ENCODE results near the gene WDPCP.
"Not testable (repeated sequence)": the region's sequence is repeated elsewhere in the genome, so short reads cannot be mapped to it uniquely, and the experiment has no call there.

The WDPCP gene

DNA sequence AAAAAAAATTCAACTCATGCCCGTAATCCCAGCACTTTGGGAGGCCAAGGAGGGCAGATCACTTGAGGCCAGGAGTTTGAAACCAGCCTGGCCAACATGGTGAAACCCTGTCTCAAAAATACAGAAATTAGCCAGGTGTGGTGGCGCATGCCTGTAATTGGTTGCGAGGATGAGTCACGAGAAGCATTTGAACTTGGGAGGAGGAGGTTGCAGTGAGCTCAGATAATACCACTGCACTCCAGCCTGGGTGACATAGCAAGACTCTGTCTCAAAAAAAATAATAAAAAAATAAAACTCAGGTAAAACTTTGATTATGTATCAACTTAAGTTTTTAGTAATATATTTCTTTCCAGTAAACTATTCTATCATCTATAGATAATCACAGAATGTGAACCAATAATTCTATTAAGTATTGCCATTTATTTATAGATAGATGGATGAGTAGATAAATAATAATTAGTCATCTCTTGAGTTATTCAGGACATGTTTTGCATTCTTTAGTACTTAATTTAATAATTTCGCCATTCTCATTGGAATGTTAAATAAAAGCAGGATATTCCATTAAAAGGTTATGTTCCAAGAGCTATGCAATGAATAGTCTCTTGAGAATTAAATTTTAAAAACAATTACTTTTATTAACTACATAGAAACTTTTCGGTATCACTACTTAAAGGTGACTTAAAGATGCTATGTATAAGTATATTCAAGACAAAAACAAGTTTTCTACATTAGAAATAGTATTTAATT lies 48.7 kb downstream of the WDPCP start:
- no peak for DNase-seq (ENCODE audit: low read depth, low spot score)

DNA sequence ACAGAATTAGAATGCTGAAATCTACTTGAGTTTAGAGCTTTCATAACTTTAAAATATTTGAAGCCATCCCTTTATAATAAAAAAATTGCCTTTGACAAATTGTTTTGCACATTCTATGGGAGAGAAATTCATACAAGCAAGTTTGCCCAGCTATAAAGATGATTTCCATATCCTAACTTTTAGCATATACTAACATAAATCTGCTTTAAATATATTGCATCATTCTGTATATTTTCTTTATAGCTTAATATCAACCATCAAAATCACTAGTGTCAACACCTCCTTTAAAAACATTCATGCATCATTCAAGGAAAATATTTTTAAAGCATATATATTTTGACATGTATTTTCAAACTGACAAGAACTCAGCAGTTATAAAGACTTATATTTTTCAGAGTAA lies 49.9 kb downstream of the WDPCP start:
- no peak for DNase-seq (ENCODE audit: low read depth, low spot score)

GRCh38 chr2:63537306-63537705 lies 51.0 kb downstream of the WDPCP start:
- peak; percentile 10 for DNase-seq (ENCODE audit: low read depth, low spot score)

DNA sequence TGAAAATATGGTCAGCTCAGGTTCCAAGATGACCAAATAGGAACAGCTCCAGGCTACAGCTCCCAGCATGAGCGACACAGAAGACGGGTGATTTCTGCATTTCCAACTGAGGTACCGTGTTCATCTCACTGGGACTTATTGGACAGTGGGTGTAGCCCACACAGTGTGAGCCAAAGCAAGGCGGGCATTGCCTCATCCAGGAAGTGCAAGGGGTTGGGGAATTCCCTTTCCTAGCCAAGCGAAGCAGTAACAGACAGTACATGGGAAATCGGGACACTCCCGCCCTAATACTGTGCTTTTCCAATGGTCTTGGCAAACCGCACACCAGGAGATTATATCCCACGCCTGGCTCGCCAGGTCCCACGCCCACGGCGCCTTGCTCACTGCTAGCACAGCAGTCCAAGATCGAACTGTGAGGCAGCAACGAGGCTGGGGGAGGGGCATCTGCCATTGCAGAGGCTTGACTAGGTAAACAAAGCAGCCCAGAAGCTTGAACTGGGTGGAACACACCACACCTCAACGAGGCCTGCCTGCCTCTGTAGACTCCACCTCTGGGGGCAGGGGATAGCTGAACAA lies 57.5 kb downstream of the WDPCP start:
- DNase-seq (ENCODE audit: low read depth, low spot score): no peak

- no peak for DNase-seq (ENCODE audit: low read depth, low spot score)
Measured at GRCh38 chr2:63525905-63526304, 62.4 kb downstream of the WDPCP start.

- DNase-seq (ENCODE audit: low read depth, low spot score): no peak
Measured at GRCh38 chr2:63522950-63523349, 65.3 kb downstream of the WDPCP start.

- DNase-seq (ENCODE audit: low read depth, low spot score): no peak
Measured at GRCh38 chr2:63520793-63521192, 67.5 kb downstream of the WDPCP start.

- no peak for DNase-seq (ENCODE audit: low read depth, low spot score)
Measured at GRCh38 chr2:63514781-63515180, 73.5 kb downstream of the WDPCP start.

- no peak for DNase-seq (ENCODE audit: low read depth, low spot score)
Measured at GRCh38 chr2:63514237-63514716, 74.0 kb downstream of the WDPCP start.

DNA sequence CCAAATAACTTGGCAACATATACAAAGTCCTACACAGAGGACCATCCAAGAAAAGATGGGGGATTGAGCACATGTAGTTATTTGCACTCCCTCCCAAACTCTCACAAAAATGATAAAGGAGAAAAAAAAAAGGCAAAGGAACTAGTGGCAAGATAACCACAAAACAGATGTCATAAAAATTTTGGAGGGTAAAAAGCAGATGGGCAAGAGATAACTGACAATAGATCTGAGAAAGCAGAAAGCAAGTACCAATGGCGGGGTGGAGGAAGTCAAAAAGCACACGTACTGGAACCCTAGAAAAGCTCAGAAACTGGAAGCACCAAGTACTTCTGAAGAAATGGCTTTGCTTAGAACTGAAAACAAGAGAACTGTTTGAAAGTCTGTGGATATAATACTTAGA lies 82.0 kb downstream of the WDPCP start:
- DNase-seq (ENCODE audit: low read depth, low spot score): no peak

DNA sequence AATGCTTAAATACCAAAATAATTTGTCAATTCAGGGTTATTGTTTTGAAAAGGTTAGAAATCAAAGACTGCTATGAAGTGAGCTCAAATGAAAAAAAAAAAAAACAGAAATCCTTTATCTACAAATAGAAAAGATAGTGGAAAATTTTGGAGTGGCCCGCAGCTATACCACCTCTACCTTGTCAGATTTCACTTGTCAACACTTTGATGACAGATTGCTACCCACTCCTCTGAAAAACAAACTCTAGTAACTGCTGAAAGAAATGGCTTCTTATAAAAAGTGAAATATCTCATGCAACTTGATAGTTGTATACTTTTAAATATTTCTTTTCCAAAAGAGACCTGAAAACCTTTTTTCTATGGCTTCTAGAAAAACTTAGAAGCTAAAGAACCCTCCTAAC lies 84.5 kb downstream of the WDPCP start:
- no peak for DNase-seq (ENCODE audit: low read depth, low spot score)

- peak; percentile 5 for DNase-seq (ENCODE audit: low read depth, low spot score)
Measured at GRCh38 chr2:63500398-63500797, 87.9 kb downstream of the WDPCP start.

- no peak for DNase-seq (ENCODE audit: low read depth, low spot score)
Measured at GRCh38 chr2:63497576-63497975, 90.7 kb downstream of the WDPCP start.

- DNase-seq (ENCODE audit: low read depth, low spot score): no peak
Measured at GRCh38 chr2:63494968-63495367, 93.3 kb downstream of the WDPCP start.

- DNase-seq (ENCODE audit: low read depth, low spot score): no peak
Measured at GRCh38 chr2:63494100-63494499, 94.2 kb downstream of the WDPCP start.

DNA sequence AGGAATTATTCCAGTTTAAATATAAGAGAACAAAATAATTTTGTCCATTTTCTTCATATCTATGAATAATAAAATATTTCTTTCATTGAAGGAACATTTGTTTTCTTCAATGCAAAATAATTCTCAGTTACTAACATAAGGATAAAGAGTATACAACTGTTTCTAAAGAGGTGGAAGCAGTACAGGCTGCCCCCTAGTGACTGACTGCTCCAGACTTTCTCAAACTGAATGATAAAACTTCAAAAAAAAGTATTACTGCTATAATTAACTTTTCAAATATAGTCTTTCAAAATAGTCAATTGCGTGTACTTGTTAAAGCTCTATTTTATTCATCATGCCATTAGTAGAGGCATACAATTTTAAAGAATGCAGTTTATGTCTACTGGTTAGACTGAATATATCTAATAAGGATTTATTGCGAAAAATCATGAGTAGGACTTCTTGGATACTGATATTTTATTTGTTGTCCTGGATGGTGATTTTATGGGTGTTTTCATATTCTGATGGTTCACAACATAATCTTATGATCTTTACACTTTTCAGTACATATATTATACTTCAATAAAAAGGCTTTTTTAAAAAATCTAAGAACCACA lies 100.1 kb downstream of the WDPCP start:
- DNase-seq (ENCODE audit: low read depth, low spot score): peak; percentile 66

GRCh38 chr2:63486861-63487290 lies 101.4 kb downstream of the WDPCP start:
- DNase-seq (ENCODE audit: low read depth, low spot score): peak; percentile 11

DNA sequence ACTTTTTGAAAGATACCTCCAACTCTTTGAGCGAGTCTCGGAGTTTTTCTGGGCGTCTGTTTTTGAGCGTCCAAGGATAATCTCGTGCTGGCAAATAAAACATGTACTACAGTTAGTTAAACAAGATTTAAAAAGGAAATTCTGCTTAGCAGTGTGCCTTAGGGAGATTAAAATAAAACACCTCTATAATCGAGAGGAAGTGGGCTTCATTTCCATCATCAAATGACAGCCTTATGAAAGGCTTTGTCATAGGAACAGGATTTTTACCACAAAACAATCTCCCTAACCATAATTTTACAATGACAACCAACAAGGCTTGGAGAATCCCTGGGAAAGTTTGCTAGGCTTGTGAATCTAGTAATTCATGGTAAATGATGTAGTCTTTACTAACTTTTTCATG lies 103.4 kb downstream of the WDPCP start:
- DNase-seq (ENCODE audit: low read depth, low spot score): peak; percentile 1

DNA sequence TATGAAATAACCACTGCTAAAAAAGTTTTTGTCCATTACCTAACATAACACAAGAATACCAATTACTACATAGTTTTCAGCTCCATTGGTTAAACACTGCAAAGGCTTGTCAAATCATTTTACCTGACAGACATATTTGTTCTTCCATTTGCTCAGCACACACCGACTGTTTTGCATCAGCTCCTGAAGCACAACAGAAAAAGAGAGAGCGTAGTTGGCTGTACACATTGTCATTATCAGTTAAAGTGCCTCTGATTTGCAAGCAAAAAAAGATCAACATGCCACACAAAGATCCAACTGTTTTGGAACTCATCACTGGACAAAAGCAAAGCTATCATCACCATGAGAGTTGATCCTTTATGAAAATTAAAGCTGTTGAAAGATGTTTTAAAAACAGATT lies 103.8 kb downstream of the WDPCP start:
- DNase-seq (ENCODE audit: low read depth, low spot score): peak; percentile 46

DNA sequence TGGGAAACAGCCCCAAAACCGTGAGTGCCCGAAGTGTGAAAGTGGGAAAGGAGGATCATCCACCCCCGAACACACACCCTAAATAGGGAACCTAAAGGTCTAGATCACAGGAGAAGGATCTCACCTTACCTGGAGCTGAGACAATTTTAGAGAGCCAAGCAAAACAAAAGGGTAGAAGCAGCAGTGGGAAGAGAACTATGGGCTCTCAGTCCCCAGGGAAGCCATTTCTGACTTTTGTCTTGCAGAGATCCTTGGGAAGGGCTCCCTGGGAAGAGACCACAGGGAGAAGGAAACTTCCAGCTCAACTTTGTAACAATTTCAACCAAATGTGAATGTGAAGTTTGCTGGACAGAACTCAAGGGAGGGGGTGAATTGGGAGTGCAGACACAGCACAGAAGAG lies 110.6 kb downstream of the WDPCP start:
- no peak for DNase-seq (ENCODE audit: low read depth, low spot score)

DNA sequence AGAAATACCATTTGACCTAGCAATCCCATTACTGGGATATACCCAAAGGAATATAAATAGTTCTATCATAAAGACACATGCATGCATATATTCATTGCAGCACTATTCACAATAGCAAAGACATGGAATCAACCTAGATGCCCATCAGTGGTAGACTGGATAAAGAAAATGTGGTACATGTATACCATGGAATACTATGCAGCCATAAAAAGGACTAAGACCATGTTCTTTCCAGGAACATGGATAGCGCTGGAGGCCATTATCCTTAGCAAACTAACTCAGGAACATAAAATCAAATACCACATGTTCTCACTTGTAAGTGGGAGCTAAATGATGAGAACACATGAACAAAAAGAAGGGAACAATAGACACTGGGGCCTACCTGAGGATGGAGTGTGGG lies 119.0 kb downstream of the WDPCP start:
- not testable (repeated sequence) for DNase-seq (ENCODE audit: low read depth, low spot score)

DNA sequence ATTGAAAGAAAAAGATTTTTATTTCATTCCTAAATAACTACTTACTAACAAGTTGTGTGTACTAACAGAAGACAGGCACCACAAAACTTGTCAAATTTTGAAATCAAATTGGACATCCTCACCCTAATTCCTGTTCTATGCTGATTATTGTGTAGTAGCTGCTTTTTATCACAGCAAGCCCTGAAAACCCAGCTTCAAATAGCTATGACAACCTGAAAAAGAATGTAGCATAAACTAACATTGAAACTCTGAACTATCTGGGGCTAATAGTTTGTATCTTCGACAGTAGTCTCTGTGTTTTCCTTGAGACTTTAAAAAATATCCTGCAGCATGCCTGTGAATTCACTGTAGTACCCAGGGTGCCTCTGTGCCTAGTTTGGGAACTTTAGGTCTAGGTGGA lies 122.6 kb downstream of the WDPCP start:
- DNase-seq (ENCODE audit: low read depth, low spot score): peak; percentile 38

DNA sequence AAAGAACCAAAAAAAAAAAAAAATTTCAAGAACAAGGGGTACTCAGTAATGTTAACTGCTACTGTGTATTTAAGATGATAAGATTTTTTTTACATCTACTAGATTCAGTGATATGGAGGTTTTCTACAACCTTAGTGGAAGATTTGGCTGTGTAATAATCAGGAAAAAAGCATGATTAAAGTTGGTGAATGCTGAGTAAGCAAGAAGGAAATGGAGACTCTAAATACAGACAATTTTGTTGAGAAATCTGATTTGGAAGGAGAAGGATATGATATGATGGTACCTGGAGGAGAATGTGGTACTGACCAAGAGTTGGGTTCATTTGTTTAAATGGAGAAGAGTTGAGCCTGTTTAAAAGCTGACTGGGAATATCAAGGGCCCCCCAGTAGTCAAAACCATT lies 125.1 kb downstream of the WDPCP start:
- DNase-seq (ENCODE audit: low read depth, low spot score): no peak

All from astrocyte of the hippocampus (primary cell).